ENCODE measurements around the gene ATRN.

Gene ATRN

DNA sequence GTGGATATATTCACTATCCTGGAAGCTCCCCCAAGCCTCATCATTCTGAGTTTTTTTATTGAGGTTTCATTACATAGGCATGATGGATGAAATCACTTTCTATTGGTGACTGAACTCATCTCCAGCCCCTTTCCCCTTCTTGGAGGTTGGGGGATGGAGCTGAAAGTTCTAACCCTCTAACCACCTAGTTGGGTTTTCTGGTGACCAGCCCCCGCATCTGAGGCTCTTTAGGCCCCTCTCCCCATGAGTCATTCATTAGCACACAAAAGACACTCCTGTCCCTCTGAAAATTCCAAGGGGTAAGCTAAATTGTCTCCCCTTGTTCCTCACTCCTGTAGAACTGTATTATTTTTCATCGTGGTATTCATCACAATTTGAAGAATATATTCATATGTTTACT is 159.1 kb downstream of the ATRN start:
- no peak for DNase-seq (ENCODE audit: extremely low read depth, insufficient read length)
- Histone ChIP-seq H3K27me3 (replicated peaks; ENCODE audit: control insufficient read depth, insufficient read depth, low read length) (no peaks in the 10 kb centered on the region), H3K36me3 (ENCODE audit: control insufficient read depth, insufficient read depth, low read length) (no peaks in the 10 kb centered on the region; the same call in 1 of the 2 replicates), H3K4me3 (replicated peaks; ENCODE audit: low read depth, low read length) (no peak overlapping the region)
- TF ChIP-seq, protein P1, sequence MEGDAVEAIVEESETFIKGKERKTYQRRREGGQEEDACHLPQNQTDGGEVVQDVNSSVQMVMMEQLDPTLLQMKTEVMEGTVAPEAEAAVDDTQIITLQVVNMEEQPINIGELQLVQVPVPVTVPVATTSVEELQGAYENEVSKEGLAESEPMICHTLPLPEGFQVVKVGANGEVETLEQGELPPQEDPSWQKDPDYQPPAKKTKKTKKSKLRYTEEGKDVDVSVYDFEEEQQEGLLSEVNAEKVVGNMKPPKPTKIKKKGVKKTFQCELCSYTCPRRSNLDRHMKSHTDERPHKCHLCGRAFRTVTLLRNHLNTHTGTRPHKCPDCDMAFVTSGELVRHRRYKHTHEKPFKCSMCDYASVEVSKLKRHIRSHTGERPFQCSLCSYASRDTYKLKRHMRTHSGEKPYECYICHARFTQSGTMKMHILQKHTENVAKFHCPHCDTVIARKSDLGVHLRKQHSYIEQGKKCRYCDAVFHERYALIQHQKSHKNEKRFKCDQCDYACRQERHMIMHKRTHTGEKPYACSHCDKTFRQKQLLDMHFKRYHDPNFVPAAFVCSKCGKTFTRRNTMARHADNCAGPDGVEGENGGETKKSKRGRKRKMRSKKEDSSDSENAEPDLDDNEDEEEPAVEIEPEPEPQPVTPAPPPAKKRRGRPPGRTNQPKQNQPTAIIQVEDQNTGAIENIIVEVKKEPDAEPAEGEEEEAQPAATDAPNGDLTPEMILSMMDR (IDR thresholded peaks at IDR 0.05; ENCODE audit: insufficient read depth, low read length, poor library complexity, severe bottlenecking) = no peak

DNA sequence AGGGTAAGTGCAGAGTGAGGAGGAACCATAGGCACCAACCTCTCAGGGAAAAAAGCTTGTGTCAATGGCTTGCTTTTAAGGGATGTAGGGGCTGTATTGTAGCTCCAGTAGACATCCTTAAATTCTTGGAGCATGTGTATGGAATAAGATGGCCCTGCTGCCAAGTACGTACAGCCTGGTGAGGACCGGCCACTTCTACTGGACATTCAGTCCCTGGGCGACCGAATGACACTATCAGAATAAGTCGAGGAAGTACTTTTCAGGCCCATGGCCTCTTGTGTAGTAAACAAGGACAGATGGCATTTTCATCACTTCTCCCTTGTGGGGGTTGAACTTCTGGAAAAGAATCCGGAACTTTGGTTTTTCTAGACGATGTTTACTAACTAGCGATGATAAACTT is 159.6 kb downstream of the ATRN start:
- Histone ChIP-seq H3K36me3 (ENCODE audit: control insufficient read depth, insufficient read depth, low read length) (no peaks in the 10 kb centered on the region; the same call in 1 of the 2 replicates), H3K4me3 (replicated peaks; ENCODE audit: low read depth, low read length) (no peak overlapping the region), H3K27me3 (replicated peaks; ENCODE audit: control insufficient read depth, insufficient read depth, low read length) (no peaks in the 10 kb centered on the region)
- no peak for DNase-seq (ENCODE audit: extremely low read depth, insufficient read length)
- TF ChIP-seq, protein P1 (IDR thresholded peaks at IDR 0.05; ENCODE audit: insufficient read depth, low read length, poor library complexity, severe bottlenecking) = no peak

DNA sequence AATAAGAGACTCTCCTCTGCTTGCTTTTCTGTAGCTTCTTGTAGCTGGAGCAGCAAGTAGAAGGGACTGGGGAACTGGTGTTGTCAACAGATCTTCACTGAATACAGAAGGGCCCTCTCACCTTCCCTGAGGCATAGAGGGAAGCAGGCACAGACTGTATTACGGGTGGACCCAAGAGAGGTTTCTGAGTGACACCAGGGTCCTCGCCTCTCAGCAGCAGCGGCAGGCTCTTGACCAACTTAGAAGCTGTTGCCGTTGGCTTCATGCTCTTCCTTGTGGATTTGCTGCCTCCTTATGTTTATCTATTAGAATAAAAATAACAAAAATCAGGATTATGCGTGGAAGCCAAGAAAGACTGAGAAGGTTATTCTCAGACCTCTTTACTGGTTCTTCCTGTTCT is 160.7 kb downstream of the ATRN start:
- TF ChIP-seq, protein P1 (IDR thresholded peaks at IDR 0.05; ENCODE audit: insufficient read depth, low read length, poor library complexity, severe bottlenecking) = no peak
- DNase-seq (ENCODE audit: extremely low read depth, insufficient read length) = no peak
- H3K27me3 ChIP-seq (replicated peaks; ENCODE audit: control insufficient read depth, insufficient read depth, low read length) = no peaks in the 10 kb centered on the region
- H3K4me3 ChIP-seq (replicated peaks; ENCODE audit: low read depth, low read length) = no peak overlapping the region
- H3K36me3 ChIP-seq (ENCODE audit: control insufficient read depth, insufficient read depth, low read length) = no peaks in the 10 kb centered on the region; the same call in 1 of the 2 replicates

DNA sequence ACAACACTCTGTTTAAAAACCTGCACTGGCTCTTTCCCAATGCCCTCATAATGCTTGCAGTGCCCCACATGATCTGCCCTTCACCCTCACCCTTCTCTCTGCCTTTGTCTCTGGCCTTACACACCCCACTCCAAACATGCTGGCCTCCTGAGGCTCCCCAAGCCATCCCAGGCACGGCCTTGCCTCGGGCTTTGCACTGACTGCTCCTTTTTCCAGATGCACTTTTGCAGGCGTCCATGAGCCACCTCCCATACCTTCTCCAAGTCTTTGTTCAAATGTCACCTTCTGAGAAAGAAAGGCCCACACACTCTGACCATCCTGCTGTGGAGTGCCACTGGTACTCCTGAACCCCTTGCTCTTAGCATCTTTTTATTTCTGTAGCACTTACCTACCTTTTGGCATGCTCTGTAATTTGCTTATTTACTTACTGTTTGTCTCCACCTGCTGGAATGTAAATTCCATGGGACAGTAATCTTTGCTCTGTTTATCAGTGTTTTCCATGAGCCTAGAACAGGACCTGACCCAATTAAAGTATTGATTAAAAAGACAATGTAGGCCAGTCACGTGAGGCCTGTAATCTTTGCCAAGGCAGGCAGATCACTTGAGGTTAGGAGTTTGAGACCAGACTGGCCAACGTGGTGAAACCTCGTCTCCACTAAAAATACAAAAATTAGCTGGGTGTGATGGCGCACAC is 161.6 kb downstream of the ATRN start:
- Histone ChIP-seq H3K27me3 (replicated peaks; ENCODE audit: control insufficient read depth, insufficient read depth, low read length) (no peaks in the 10 kb centered on the region), H3K4me3 (replicated peaks; ENCODE audit: low read depth, low read length) (no peak overlapping the region), H3K36me3 (ENCODE audit: control insufficient read depth, insufficient read depth, low read length) (no peaks in the 10 kb centered on the region; the same call in 1 of the 2 replicates)
- DNase-seq (ENCODE audit: extremely low read depth, insufficient read length) = no peak
- TF ChIP-seq, protein P1 (IDR thresholded peaks at IDR 0.05; ENCODE audit: insufficient read depth, low read length, poor library complexity, severe bottlenecking) = no peak

DNA sequence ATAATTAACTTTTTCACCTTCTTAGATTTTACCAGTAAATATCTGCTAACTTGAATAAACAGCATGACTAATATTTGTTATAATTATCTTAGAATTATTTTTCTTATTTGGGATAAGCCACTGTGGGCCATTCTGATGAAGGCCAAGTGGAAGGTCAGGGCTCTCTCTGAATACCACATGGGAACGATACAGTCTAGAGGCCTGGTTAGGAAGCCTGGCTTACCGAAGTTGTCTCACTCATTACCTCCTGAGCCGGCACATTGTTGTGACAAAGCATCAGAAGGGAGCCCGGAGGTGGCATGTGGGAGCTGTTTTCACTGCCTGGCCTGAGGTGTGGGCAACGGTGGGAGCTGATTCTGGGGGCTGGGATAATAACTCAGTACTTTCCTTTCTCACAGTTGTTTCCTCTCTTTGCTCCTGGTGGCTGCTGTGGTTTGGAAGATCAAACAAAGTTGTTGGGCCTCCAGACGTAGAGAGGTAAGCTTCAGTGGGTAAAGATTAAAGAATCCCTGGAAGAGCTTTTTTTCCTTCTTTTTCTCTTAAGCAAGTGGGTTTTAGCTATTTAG is 163.2 kb downstream of the ATRN start:
- no peak overlapping the region for H3K4me3 ChIP-seq (replicated peaks; ENCODE audit: low read depth, low read length)
- H3K36me3 ChIP-seq (ENCODE audit: control insufficient read depth, insufficient read depth, low read length) = no peaks in the 10 kb centered on the region; the same call in 1 of the 2 replicates
- DNase-seq (ENCODE audit: extremely low read depth, insufficient read length) = no peak
- TF ChIP-seq, protein P1 (IDR thresholded peaks at IDR 0.05; ENCODE audit: insufficient read depth, low read length, poor library complexity, severe bottlenecking) = no peak
- H3K27me3 ChIP-seq (replicated peaks; ENCODE audit: control insufficient read depth, insufficient read depth, low read length) = no peaks in the 10 kb centered on the region
